Spleen (tissue), 7 donors: ENCODE measurements around the gene DEPDC5.

ENCODE experiments used
- POLR2A ChIP-seq, 3 donors: fragments of 450-650 bp; IDR thresholded peaks; one replicate each; pipeline ENCODE4 v1.5.1; 2017; ENCODE audit warnings: antibody characterized with exemption in 3 of 3, mild to moderate bottlenecking in 1 of 3
- TF ChIP-seq, protein P1 (sequence below), 11 experiments: fragments of 200-600 bp in 7 of 11; fragments of 450-650 bp in 4 of 11; sonication (generic) in 4 of 11; IDR thresholded peaks in 8 of 11; conservative IDR thresholded peaks in 3 of 11; 1 replicate in 7 of 11; 2 replicates in 4 of 11; pipeline versions ENCODE4 v1.4.0 to v1.8.0; 2016 to 2021; ENCODE audit warnings: antibody characterized with exemption in 11 of 11, inconsistent platforms in 4 of 11, mild to moderate bottlenecking in 1 of 11
- donor health status: DM: no; HTN: no; CAD: no; lungs with moderate emphysema.
- donor health status: DM: no; HTN: no; CAD: no.
- donor health status: DM: no; HTN: no; CAD: no.

DNA sequence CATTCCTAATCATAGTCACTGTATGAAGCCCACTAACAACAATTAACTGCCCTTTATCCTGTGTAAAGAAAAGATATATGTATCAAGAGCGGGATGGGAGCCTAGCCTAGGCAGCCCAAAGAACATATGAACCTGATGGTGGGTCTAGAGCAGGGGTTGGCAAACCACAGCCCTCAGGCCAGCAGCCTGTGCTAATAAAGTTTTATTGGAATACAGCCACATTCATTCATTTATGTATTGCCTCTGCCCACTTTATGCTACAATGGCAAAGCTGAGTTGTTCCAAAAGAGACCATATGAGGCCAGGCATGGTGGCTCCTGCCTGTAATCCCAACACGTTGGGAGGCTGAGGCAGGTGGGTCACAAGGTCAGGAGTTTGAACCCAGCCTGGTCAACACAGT is 17.4 kb upstream of the DEPDC5 start:
- TF ChIP-seq, protein P1, sequence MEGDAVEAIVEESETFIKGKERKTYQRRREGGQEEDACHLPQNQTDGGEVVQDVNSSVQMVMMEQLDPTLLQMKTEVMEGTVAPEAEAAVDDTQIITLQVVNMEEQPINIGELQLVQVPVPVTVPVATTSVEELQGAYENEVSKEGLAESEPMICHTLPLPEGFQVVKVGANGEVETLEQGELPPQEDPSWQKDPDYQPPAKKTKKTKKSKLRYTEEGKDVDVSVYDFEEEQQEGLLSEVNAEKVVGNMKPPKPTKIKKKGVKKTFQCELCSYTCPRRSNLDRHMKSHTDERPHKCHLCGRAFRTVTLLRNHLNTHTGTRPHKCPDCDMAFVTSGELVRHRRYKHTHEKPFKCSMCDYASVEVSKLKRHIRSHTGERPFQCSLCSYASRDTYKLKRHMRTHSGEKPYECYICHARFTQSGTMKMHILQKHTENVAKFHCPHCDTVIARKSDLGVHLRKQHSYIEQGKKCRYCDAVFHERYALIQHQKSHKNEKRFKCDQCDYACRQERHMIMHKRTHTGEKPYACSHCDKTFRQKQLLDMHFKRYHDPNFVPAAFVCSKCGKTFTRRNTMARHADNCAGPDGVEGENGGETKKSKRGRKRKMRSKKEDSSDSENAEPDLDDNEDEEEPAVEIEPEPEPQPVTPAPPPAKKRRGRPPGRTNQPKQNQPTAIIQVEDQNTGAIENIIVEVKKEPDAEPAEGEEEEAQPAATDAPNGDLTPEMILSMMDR (IDR thresholded peaks at IDR 0.05 in 8 of 11, conservative IDR thresholded peaks at IDR 0.05 in 3 of 11), result no peak
- no peak for TF ChIP-seq POLR2A (IDR thresholded peaks at IDR 0.05)
